Midbrain (tissue), 1 donor: ENCODE results near the gene CFAP210.
"Not testable (repeated sequence)": the region's sequence is repeated elsewhere in the genome, so short reads cannot be mapped to it uniquely, and the experiment has no call there.

ENCODE experiments used
- DNase-seq: peaks from one replicate; lab custom pipeline; 2025; lab: John Stamatoyannopoulos, UW

CFAP210 gene

GRCh38 chr2:169619946-169620345 lies 74.3 kb downstream of the CFAP210 start:
- no peak for DNase-seq

- not testable (repeated sequence) for DNase-seq
Observed at GRCh38 chr2:169615982-169616381, 78.2 kb downstream of the CFAP210 start.

GRCh38 chr2:169613876-169614275 lies 80.3 kb downstream of the CFAP210 start:
- DNase-seq = no peak

GRCh38 chr2:169609264-169609663 lies 84.9 kb downstream of the CFAP210 start:
- no peak for DNase-seq

- DNase-seq = no peak
Observed at GRCh38 chr2:169599568-169599967, 94.6 kb downstream of the CFAP210 start.

GRCh38 chr2:169598982-169599381 lies 95.2 kb downstream of the CFAP210 start:
- no peak for DNase-seq

- DNase-seq = not testable (repeated sequence)
Observed at GRCh38 chr2:169596546-169596945, 97.7 kb downstream of the CFAP210 start.
